Brain microvascular endothelial cell (primary cell): ENCODE measurements around the gene ATF7.

Experiments
- DNase-seq: peaks from one replicate; pipeline ENCODE4 v3.0.0-alpha.2; 2020
- H3K27ac ChIP-seq: fragments of 250-450 bp; sonication (Bioruptor Pico); 2 replicates; pipeline ENCODE4 v1.5.1; 2020; ENCODE audit warnings: mild to moderate bottlenecking, moderate library complexity
- H3K27me3 ChIP-seq: fragments of 250-450 bp; sonication (Bioruptor Pico); replicated peaks from 2 replicates; pipeline ENCODE4 v1.5.1; 2020; ENCODE audit warnings: mild to moderate bottlenecking
- H3K36me3 ChIP-seq: fragments of 250-450 bp; sonication (Bioruptor Pico); replicated peaks from 2 replicates; pipeline ENCODE4 v1.5.1; 2020; ENCODE audit warnings: mild to moderate bottlenecking
- H3K4me3 ChIP-seq: 2 replicates; pipeline ENCODE4 v1.5.1; 2011; ENCODE audit warnings: low read depth, mild to moderate bottlenecking, control low read depth, low read length, moderate library complexity
- in situ Hi-C: cut with HindIII; loops from 2 replicates; pipeline ENCODE4 v1.10.0; 2017; ENCODE audit warnings: low sequenced_read_pairs, low pct_ligation_motif_present
- TF ChIP-seq, protein P1 (sequence below): IDR thresholded peaks from 2 replicates; pipeline ENCODE4 v1.5.1; 2011; ENCODE audit warnings: low read depth, mild to moderate bottlenecking, moderate library complexity, low read length, control low read depth, inconsistent platforms; ENCODE audit errors: missing control alignments

The ATF7 gene

DNA sequence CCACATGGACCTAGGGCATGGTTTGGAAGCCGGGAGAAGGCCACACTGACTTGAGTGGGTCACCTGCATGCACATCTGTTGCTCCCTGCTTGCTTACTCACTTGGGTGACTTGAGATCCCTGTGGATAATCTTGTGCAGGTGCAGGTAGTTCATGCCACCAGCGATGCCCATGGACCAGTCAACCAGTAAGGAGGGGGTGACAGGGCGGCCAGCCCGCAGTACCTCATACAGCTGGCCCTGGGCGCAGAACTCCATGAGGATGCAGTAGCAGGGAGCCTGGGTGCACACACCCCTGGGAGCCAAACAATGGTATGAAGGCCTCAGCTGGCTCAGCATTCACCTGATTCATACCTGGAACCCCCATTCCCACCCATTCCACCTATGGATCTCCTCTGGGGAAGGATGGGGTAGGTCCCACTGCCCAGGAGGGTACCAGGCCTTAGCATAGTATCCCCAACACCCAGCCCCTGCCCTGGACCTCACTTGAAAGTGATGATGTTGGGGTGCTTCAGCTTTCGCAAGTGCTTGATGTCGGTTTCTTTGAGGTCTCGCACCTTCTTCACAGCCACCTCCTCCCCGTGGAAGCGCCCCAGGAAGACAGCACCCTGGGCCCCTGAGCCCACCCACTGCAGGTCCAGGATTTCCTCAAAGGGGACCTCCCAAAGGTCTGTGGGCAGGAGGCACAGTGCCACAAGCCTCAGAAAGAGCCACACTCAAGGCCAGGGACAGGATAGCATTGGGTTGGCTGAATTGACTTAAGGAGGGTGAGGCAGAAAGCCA, 140.0 kb downstream of the ATF7 start:
- in situ Hi-C loops, result no loop called here
- TF ChIP-seq, protein P1, sequence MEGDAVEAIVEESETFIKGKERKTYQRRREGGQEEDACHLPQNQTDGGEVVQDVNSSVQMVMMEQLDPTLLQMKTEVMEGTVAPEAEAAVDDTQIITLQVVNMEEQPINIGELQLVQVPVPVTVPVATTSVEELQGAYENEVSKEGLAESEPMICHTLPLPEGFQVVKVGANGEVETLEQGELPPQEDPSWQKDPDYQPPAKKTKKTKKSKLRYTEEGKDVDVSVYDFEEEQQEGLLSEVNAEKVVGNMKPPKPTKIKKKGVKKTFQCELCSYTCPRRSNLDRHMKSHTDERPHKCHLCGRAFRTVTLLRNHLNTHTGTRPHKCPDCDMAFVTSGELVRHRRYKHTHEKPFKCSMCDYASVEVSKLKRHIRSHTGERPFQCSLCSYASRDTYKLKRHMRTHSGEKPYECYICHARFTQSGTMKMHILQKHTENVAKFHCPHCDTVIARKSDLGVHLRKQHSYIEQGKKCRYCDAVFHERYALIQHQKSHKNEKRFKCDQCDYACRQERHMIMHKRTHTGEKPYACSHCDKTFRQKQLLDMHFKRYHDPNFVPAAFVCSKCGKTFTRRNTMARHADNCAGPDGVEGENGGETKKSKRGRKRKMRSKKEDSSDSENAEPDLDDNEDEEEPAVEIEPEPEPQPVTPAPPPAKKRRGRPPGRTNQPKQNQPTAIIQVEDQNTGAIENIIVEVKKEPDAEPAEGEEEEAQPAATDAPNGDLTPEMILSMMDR, result no peak

DNA sequence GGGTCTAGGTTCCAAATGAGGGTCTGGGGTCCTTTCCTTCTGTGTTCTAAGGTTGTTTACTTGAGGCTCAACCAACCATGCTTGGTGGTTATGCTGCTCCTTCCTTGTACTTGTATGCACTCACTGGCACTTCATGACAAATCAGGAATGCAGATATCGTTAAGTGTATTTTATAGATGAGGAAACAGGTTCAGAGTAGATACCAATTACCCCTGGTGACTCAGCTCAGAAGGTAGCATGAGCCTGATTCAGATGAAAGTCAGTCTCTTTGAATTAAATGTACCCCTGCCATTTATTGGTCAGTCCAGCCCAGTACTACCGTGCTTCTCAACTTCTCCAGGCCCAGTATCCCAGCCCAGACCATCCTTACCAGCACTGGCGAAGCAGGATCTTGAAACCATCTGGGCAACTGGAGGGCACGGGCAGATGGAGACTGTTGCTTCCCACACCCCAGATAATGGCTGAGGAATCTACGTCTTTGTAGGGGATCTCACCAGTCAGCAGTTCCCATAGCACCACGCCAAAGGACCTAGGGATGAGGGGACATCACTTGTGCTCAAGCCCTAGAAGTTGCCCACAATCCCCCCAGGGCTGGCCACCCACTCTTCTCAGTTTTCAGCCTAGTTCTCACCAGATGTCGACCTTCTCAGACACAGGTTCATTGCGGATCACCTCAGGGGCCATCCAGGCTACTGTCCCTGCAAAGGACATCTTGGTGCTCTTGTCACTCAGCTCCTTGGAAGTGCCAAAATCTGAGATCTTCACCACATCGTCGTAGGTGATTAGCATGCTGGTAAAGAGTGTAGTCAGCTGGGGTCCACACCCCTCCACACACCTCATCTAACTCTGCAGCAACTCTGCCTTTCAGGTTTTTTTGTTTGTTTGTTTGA, 141.3 kb downstream of the ATF7 start:
- TF ChIP-seq, protein P1, result no peak
- Histone ChIP-seq H3K27ac (no peak overlapping the region), H3K36me3 (peaks cover 57% of the 10 kb centered on the region), H3K4me3 (no peak overlapping the region), H3K27me3 (no peaks in the 10 kb centered on the region)
- no peak for DNase-seq
- in situ Hi-C loops, result no loop called here

More for the DNA sequence above, 140.0 kb downstream of the ATF7 start:
- peaks cover 49% of the 10 kb centered on the region for H3K36me3 ChIP-seq
- H3K27ac ChIP-seq, result no peak overlapping the region
- no peaks in the 10 kb centered on the region for H3K27me3 ChIP-seq
- DNase-seq, result no peak
- H3K4me3 ChIP-seq, result no peak overlapping the region

DNA sequence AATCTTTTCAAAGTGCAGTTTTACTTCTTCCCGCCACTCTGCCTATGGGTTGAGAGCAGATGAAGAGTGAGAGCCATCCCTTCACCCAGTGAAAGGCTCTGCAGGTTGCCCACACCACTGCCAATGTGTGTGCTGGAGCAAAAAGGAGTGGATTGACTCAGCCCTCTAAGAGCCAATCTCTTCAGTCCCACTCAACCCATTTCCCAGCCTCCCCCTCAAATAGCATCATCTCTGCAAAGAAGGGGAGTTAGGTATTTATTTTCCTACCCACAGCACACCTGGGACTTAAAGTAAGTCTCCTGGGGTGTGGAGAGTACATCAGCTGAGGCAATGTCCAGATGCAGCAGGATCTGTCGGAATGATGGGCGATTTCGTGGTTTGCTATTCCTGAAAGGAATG, 142.2 kb downstream of the ATF7 start:
- in situ Hi-C loops, result no loop called here
- no peak for DNase-seq
- Histone ChIP-seq H3K27me3 (no peaks in the 10 kb centered on the region), H3K4me3 (no peak overlapping the region), H3K27ac (no peak overlapping the region), H3K36me3 (peaks cover 64% of the 10 kb centered on the region)
- TF ChIP-seq, protein P1, result no peak

DNA sequence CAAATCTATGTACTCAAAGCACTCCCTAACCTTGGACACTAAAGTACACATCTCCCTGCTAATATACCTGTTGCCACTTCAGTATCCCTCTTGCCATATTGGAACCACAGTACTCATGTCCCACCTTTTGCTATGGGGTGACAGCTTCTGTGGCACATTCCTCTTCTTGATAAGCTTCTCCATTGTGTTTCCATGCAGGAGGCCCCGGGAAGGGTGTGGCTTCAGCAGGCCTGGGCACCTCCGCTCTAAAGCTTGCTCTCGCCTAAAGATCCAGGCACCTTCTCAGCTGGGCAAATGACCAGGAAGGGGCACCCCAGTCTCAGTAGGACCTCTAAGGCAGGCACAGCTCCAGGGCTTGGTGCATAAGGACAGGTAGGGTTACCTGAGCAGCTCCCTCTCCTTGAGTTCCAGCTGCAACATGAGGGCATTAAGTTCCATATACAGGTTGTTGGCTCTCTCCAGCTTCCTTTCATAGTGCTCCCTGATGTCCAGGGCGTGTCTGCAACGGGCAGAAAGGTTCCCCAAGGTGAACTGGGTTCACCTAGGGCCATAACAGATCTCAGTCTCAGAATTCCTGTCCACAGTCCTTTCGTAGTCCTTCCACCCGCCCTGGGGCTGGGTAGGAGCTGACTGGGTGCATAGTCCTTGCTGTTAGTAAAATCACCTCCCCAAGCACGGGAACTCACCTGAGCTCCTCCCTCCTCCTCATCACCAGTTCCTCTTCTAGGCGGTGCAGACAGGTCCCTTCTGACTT, 142.8 kb downstream of the ATF7 start:
- Histone ChIP-seq H3K27ac (no peak overlapping the region), H3K27me3 (no peaks in the 10 kb centered on the region), H3K4me3 (no peak overlapping the region), H3K36me3 (peaks cover 70% of the 10 kb centered on the region)
- DNase-seq, result no peak
- in situ Hi-C loops, result no loop called here
- TF ChIP-seq, protein P1, result no peak

DNA sequence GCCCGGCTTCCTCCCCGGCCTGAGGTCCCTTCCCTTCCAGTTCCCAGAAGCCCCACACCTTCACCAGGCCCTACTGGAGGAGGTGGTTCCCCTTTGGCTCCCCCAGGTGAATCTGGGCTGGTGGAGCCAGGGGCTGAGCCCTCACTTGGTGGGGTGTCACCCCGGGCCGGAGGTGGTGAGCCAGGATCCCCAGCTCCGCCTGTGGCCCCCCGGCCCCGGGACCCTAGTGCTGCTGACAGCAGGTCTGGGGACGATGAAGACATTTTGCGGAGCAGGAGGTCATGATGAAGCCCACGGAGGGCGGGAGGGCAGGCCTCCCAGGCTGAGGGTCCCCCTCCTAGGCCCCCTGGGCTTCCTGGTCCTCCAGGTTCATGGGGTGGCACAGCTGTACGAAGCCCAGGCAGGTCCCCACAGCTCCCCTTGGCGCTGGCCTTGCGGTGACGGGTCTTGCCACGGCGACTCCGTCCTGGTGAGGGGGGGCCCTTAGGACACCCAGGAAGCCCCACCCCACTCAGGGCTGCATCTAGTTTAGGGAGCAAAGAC, 143.5 kb downstream of the ATF7 start:
- no peak overlapping the region for H3K4me3 ChIP-seq
- no peak for DNase-seq
- no peaks in the 10 kb centered on the region for H3K27me3 ChIP-seq
- in situ Hi-C loops, result no loop called here
- no peak overlapping the region for H3K27ac ChIP-seq
- peaks cover 77% of the 10 kb centered on the region for H3K36me3 ChIP-seq
- TF ChIP-seq, protein P1, result no peak
